Esophagus muscularis mucosa (tissue), 3 donors: ENCODE results near the gene CFAP221.

Experiments used
- EP300 ChIP-seq: sonication (generic); formaldehyde crosslinking; IDR thresholded peaks from one replicate; pipeline ENCODE4 v1.6.1; 2017; ENCODE audit warnings: antibody characterized with exemption
- TF ChIP-seq, protein P1 (sequence below), 3 experiments: fragments of 200-600 bp in 2 of 3; fragments of 450-650 bp in 1 of 3; sonication (generic) in 2 of 3; IDR thresholded peaks; one replicate each; pipeline ENCODE4 v1.5.1; 2017 to 2019; ENCODE audit warnings: antibody characterized with exemption in 3 of 3, mild to moderate bottlenecking in 2 of 3, moderate library complexity in 1 of 3

DNA sequence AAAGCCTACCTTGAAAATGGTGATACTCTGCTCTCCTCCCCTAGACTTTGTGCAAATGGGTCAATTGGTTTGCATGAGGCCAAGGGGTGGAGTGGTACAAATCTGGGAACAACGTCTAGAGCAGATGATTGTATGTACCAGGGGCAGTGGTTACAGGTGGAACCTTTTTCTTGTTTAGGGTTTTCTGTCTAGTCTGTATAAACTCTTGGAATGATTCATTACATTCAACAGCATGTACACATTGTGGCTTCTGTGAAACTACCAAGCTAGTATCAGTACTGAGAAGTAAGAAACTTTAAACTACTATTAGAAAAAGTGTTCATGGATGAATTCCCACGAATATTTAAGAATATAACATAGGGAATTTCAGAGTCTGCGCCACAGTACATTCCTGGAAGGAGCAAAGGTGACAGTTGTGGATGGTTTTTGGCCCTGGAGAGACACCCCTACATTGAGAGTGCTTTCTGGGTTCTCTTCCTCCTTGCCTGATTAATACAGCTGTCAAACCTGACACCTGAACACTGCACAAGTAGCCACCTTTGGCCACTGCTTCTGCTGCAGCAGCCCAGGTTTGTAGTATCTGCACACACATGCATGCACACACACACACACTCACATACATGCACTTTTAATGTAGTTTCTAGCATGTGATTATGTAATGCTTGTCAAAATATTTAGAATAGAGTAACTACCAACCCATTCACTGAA is 30.0 kb downstream of the CFAP221 start:
- TF ChIP-seq, protein P1, sequence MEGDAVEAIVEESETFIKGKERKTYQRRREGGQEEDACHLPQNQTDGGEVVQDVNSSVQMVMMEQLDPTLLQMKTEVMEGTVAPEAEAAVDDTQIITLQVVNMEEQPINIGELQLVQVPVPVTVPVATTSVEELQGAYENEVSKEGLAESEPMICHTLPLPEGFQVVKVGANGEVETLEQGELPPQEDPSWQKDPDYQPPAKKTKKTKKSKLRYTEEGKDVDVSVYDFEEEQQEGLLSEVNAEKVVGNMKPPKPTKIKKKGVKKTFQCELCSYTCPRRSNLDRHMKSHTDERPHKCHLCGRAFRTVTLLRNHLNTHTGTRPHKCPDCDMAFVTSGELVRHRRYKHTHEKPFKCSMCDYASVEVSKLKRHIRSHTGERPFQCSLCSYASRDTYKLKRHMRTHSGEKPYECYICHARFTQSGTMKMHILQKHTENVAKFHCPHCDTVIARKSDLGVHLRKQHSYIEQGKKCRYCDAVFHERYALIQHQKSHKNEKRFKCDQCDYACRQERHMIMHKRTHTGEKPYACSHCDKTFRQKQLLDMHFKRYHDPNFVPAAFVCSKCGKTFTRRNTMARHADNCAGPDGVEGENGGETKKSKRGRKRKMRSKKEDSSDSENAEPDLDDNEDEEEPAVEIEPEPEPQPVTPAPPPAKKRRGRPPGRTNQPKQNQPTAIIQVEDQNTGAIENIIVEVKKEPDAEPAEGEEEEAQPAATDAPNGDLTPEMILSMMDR (IDR thresholded peaks at IDR 0.05): no peak
- TF ChIP-seq EP300: no peak
